HEK293 (cell line): ENCODE results near the gene LSM10.

Experiments used
- CTCF ChIA-PET: fragments of 350-600 bp; formaldehyde crosslinking; extraction: SDS; loops from one replicate; lab custom pipeline; 2021; ENCODE audit warnings: antibody characterized with exemption; lab: Yijun Ruan, JAX
- POLR2A ChIA-PET: fragments of 300-600 bp; formaldehyde crosslinking; extraction: SDS; loops from one replicate; lab custom pipeline; 2020; ENCODE audit warnings: antibody characterized with exemption, inconsistent platforms; lab: Yijun Ruan, JAX
- H3K27ac ChIP-seq: fragments of 200-500 bp; sonication (Bioruptor generic); 2 replicates; pipeline ENCODE4 v1.5.1; 2014; ENCODE audit warnings: low read depth, low read length, control low read depth, inconsistent platforms; ENCODE audit errors: extremely low read depth
- H3K36me3 ChIP-seq, 2 experiments: fragments of 200-500 bp in 1 of 2; sonication (Bioruptor generic) in 1 of 2; 1 replicate in 1 of 2; 2 replicates in 1 of 2; pipeline ENCODE4 v1.5.1; 2014 to 2017; ENCODE audit warnings: inconsistent platforms in 2 of 2, low read length in 2 of 2; ENCODE audit not compliant: control insufficient read depth in 2 of 2, insufficient read depth in 1 of 2
- H3K4me1 ChIP-seq: fragments of 200-500 bp; sonication (Bioruptor generic); 2 replicates; pipeline ENCODE4 v1.5.1; 2014; ENCODE audit warnings: mild to moderate bottlenecking, low read length, inconsistent platforms; ENCODE audit not compliant: control insufficient read depth, insufficient read depth
- H3K4me3 ChIP-seq: 2 replicates; pipeline ENCODE4 v1.5.1; 2011; ENCODE audit warnings: low read depth, mild to moderate bottlenecking, control low read depth, low read length, moderate library complexity
- H3K9me3 ChIP-seq: fragments of 200-500 bp; sonication (Bioruptor generic); 2 replicates; pipeline ENCODE4 v1.5.1; 2014; ENCODE audit warnings: low read depth, low read length, inconsistent platforms; ENCODE audit not compliant: control insufficient read depth, insufficient read depth
- BCL11B ChIP-seq: fragments of 450-650 bp; formaldehyde crosslinking; IDR thresholded peaks from 2 replicates; pipeline ENCODE4 v1.5.1; 2016; ENCODE audit warnings: low read depth, missing biosample characterization, missing genetic modification characterization
- PRDM1 ChIP-seq: fragments of 450-650 bp; formaldehyde crosslinking; IDR thresholded peaks from 2 replicates; pipeline ENCODE4; 2016; ENCODE audit warnings: missing biosample characterization, missing genetic modification characterization
- SCRT1 ChIP-seq: fragments of 450-650 bp; formaldehyde crosslinking; IDR thresholded peaks from 2 replicates; pipeline ENCODE4 v1.5.1; 2016; ENCODE audit warnings: missing biosample characterization, missing genetic modification characterization, borderline replicate concordance
- SCRT2 ChIP-seq: fragments of 450-650 bp; formaldehyde crosslinking; IDR thresholded peaks from 2 replicates; pipeline ENCODE4 v1.5.1; 2016; ENCODE audit warnings: missing biosample characterization, missing genetic modification characterization
- ZEB2 ChIP-seq: fragments of 450-650 bp; formaldehyde crosslinking; IDR thresholded peaks from 2 replicates; pipeline ENCODE4 v1.5.1; 2016; ENCODE audit warnings: missing biosample characterization, missing genetic modification characterization
- ZNF10 ChIP-seq: fragments of 450-650 bp; formaldehyde crosslinking; IDR thresholded peaks from 2 replicates; pipeline ENCODE4 v1.5.1; 2017; ENCODE audit warnings: missing biosample characterization, missing genetic modification characterization
- ZNF121 ChIP-seq: fragments of 450-650 bp; formaldehyde crosslinking; IDR thresholded peaks from 2 replicates; pipeline ENCODE4 v1.5.1; 2016; ENCODE audit warnings: missing biosample characterization, missing genetic modification characterization
- ZNF16 ChIP-seq: fragments of 450-650 bp; formaldehyde crosslinking; IDR thresholded peaks from 2 replicates; pipeline ENCODE4 v1.5.1; 2016; ENCODE audit warnings: low read depth, missing biosample characterization, missing genetic modification characterization
- ZNF211 ChIP-seq: fragments of 450-650 bp; formaldehyde crosslinking; IDR thresholded peaks from 2 replicates; pipeline ENCODE4 v1.5.1; 2016; ENCODE audit warnings: low read depth, missing biosample characterization, missing genetic modification characterization
- ZNF423 ChIP-seq: fragments of 450-650 bp; formaldehyde crosslinking; IDR thresholded peaks from 2 replicates; pipeline ENCODE4 v1.5.1; 2016; ENCODE audit warnings: missing biosample characterization, missing genetic modification characterization
- ZNF623 ChIP-seq: fragments of 450-650 bp; formaldehyde crosslinking; IDR thresholded peaks from 2 replicates; pipeline ENCODE4 v1.5.1; 2016; ENCODE audit warnings: missing biosample characterization, missing genetic modification characterization
- ZNF629 ChIP-seq: fragments of 450-650 bp; formaldehyde crosslinking; IDR thresholded peaks from 2 replicates; pipeline ENCODE4 v1.5.1; 2017; ENCODE audit warnings: missing biosample characterization, missing genetic modification characterization
- TF ChIP-seq, protein P1 (sequence below): fragments of 450-650 bp; formaldehyde crosslinking; IDR thresholded peaks from 2 replicates; pipeline ENCODE4 v1.5.1; 2017; ENCODE audit warnings: missing biosample characterization, missing genetic modification characterization
- TF ChIP-seq, protein P2 (sequence below): fragments of 450-650 bp; formaldehyde crosslinking; IDR thresholded peaks from 2 replicates; pipeline ENCODE4 v1.5.1; 2017; ENCODE audit warnings: missing biosample characterization, missing genetic modification characterization

LSM10 gene

DNA sequence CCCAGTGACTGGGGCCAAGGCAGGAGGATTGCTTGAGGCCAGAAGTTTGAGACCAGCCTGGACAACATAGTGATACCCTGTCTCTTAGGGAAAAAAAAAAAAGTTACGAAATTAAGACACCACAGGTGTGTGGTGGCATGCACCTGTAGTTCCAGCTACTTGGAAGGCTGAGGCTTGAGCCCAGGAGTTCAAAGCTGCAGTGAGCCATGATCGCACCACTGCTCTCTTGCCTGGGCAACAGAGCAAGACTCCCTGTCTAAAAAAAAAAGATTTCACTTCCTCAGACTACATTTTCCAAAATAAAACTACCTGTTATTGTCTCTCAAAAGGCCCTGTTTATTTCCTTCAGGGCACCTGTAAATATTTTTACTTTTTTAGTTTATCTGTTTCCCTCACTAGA is 7.3 kb downstream of the LSM10 start:
- Histone ChIP-seq H3K9me3 (no peaks in the 10 kb centered on the region), H3K4me1 (peaks cover 3% of the 10 kb centered on the region), H3K27ac (no peak overlapping the region), H3K4me3 (no peak overlapping the region), H3K36me3 (peaks cover 10 to 49% of the 10 kb centered on the region in 2 experiments; a peak in 2 of 3 replicates)
- peak; percentile 89 for TF ChIP-seq SCRT1 (tag by site-specific recombination)
- no peak for TF ChIP-seq ZNF16 (tag by site-specific recombination)
- TF ChIP-seq ZNF423 (tag by site-specific recombination) = no peak
- TF ChIP-seq, protein P1, sequence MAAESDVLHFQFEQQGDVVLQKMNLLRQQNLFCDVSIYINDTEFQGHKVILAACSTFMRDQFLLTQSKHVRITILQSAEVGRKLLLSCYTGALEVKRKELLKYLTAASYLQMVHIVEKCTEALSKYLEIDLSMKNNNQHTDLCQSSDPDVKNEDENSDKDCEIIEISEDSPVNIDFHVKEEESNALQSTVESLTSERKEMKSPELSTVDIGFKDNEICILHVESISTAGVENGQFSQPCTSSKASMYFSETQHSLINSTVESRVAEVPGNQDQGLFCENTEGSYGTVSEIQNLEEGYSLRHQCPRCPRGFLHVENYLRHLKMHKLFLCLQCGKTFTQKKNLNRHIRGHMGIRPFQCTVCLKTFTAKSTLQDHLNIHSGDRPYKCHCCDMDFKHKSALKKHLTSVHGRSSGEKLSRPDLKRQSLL (tag by site-specific recombination) = no peak
- TF ChIP-seq ZEB2 (tag by site-specific recombination) = no peak
- 0 out of 2 replicates have a peak, but pooled peaks have one; percentile 28 for TF ChIP-seq ZNF121 (tag by site-specific recombination)
- peak; percentile 70 for TF ChIP-seq SCRT2
- ChIA-PET POLR2A (no interaction called here), CTCF (interaction anchor here (0.6 kb wide), 1 partner anchor 43 kb away, joined by 3 read pairs; no protein-coding TSS in a partner anchor)

DNA sequence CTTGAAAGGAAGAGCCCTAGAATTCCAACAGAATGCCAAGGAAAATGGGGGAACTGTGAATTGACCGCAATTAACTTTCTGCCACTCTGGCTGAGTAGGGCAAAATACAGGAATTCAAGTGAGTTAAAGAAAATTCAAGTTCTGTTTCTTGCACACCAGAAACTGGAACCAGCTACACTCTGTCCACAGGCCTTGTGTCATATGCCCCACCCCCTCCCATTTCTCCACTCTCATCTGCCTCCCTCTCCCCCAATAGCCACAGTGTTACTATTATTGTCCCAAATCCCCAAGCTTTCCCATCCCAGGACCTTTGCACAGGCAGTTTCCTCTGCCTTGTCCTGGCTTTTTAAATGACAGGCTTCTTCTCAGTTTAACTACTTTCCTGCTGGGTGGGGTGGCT is 7.7 kb downstream of the LSM10 start:
- H3K4me1 ChIP-seq = peaks cover 3% of the 10 kb centered on the region
- POLR2A ChIA-PET = interaction anchor here (1.6 kb wide), 1 partner anchor 61 kb away, joined by 5 read pairs; the partner anchor contains the start of gene OSCP1
- no peaks in the 10 kb centered on the region for H3K9me3 ChIP-seq
- TF ChIP-seq ZNF10 (tag by site-specific recombination) (no peak), ZNF623 (peak; percentile 79), PRDM1 (peak; percentile 12; the same call in 1 of the 2 replicates), ZNF211 (tag by site-specific recombination) (no peak)
- no peak overlapping the region for H3K27ac ChIP-seq
- CTCF ChIA-PET = interaction anchor here (1.7 kb wide), 1 partner anchor 7 kb away, joined by 5 read pairs; the partner anchor contains the start of gene LSM10
- H3K4me3 ChIP-seq = no peak overlapping the region
- H3K36me3 ChIP-seq = peaks cover 10 to 49% of the 10 kb centered on the region in 2 experiments; a peak in 2 of 3 replicates

DNA sequence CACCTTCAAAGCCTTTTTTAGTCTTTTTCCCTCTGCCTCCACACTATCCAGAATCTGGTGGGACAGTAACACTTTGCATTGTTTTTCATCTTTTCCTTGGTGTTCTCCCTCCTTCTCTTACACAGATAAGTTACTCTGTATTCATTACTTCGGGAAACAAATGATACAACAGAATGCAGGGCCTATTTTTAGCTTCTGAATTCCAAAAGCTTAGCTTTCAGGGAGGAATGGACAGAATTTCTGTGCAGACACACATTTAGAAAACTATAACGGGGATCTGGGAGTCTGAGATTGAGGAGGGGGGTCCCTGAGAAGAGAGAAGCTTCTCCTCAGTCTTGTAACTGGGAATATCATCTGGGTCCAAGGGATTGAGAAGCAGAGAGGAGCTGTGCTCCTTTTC is 8.4 kb downstream of the LSM10 start:
- H3K27ac ChIP-seq = no peak overlapping the region
- POLR2A ChIA-PET = interaction anchor here (1.3 to 1.6 kb wide), 2 partner anchors 9 to 61 kb away, joined by 5 to 8 read pairs; partner anchors contain the start of genes LSM10 and OSCP1
- H3K4me3 ChIP-seq = no peak overlapping the region
- H3K36me3 ChIP-seq = peaks cover 10 to 48% of the 10 kb centered on the region in 2 experiments; a peak in 2 of 3 replicates
- CTCF ChIA-PET = interaction anchor here (0.9 to 1.7 kb wide), 2 partner anchors 8 to 33 kb away, joined by 3 to 5 read pairs; partner anchors contain the start of gene LSM10
- no peaks in the 10 kb centered on the region for H3K9me3 ChIP-seq
- TF ChIP-seq BCL11B (tag by site-specific recombination) (no peak), ZNF629 (tag by site-specific recombination) (no peak)
- TF ChIP-seq, protein P2, sequence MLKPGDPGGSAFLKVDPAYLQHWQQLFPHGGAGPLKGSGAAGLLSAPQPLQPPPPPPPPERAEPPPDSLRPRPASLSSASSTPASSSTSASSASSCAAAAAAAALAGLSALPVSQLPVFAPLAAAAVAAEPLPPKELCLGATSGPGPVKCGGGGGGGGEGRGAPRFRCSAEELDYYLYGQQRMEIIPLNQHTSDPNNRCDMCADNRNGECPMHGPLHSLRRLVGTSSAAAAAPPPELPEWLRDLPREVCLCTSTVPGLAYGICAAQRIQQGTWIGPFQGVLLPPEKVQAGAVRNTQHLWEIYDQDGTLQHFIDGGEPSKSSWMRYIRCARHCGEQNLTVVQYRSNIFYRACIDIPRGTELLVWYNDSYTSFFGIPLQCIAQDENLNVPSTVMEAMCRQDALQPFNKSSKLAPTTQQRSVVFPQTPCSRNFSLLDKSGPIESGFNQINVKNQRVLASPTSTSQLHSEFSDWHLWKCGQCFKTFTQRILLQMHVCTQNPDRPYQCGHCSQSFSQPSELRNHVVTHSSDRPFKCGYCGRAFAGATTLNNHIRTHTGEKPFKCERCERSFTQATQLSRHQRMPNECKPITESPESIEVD (tag by site-specific recombination) = no peak
- peaks cover 3% of the 10 kb centered on the region for H3K4me1 ChIP-seq
